CD4-positive, CD25-positive, alpha-beta regulatory T cell (primary cell): ENCODE data around the gene SPATS1. TPM values are rescaled to one million over a fixed set of nuclear protein-coding genes. Genes with fewer than 3 reads are reported as not detected.

Source experiments
- ATAC-seq, 2 donors: fragments of 150-1000 bp; cut with Tn5 transposase; one replicate each; pipeline ENCODE4 v1.10.0; 2021; ENCODE audit warnings: low read depth in 2 of 2, moderate number of reproducible peaks in 2 of 2, moderate library complexity in 1 of 2
- DNase-seq, 3 donors: peaks; one replicate each; pipeline versions ENCODE4 v3.0.0 to v3.0.0-alpha.2; 2012 to 2022; ENCODE audit warnings: mixed read lengths in 1 of 3
- H3K27ac ChIP-seq: one replicate; pipeline ENCODE4 v1.7.0; 2013; ENCODE audit warnings: mild to moderate bottlenecking, low read length; ENCODE audit not compliant: insufficient read depth, poor library complexity, severe bottlenecking
- H3K27me3 ChIP-seq: one replicate; pipeline ENCODE4 v1.7.0; 2013; ENCODE audit warnings: low read length; ENCODE audit not compliant: control insufficient read depth, insufficient read depth
- H3K36me3 ChIP-seq: one replicate; pipeline ENCODE4 v1.7.0; 2013; ENCODE audit warnings: mild to moderate bottlenecking, low read length, moderate library complexity; ENCODE audit not compliant: control insufficient read depth, insufficient read depth
- H3K4me1 ChIP-seq: 2 replicates; pipeline ENCODE4 v1.7.0; 2013; ENCODE audit warnings: mild to moderate bottlenecking, low read length; ENCODE audit not compliant: insufficient read depth, control insufficient read depth, poor library complexity, severe bottlenecking
- H3K4me3 ChIP-seq: one replicate; pipeline ENCODE4 v1.7.0; 2013; ENCODE audit warnings: low read depth, mild to moderate bottlenecking, low read length, moderate library complexity
- H3K9me3 ChIP-seq, 2 experiments: 1 replicate in 1 of 2; 2 replicates in 1 of 2; pipeline ENCODE4 v1.7.0; 2013; ENCODE audit warnings: low read length in 2 of 2, mild to moderate bottlenecking in 1 of 2, moderate library complexity in 1 of 2; ENCODE audit not compliant: control insufficient read depth in 2 of 2
- H3K27ac Mint-ChIP-seq, 3 donors: one replicate each; pipeline ENCODE4 v1.8.0; 2020 to 2022; ENCODE audit warnings: mild to moderate bottlenecking in 3 of 3, mixed read lengths in 3 of 3, moderate library complexity in 2 of 3
- H3K27me3 Mint-ChIP-seq: one replicate; pipeline ENCODE4 v1.8.0; 2022; ENCODE audit warnings: mild to moderate bottlenecking, mixed read lengths
- H3K36me3 Mint-ChIP-seq: one replicate; pipeline ENCODE4 v1.8.0; 2020; ENCODE audit warnings: mixed read lengths
- H3K4me1 Mint-ChIP-seq, 4 donors: one replicate each; pipeline ENCODE4 v1.8.0; 2020 to 2022; ENCODE audit warnings: mixed read lengths in 4 of 4, mild to moderate bottlenecking in 1 of 4
- H3K4me3 Mint-ChIP-seq, 4 donors: one replicate each; pipeline ENCODE4 v1.8.0; 2020 to 2022; ENCODE audit warnings: mild to moderate bottlenecking in 4 of 4, mixed read lengths in 4 of 4, moderate library complexity in 3 of 4
- H3K9me3 Mint-ChIP-seq, 7 donors: one replicate each; pipeline ENCODE4 v1.8.0; 2020 to 2022; ENCODE audit warnings: mixed read lengths in 7 of 7, mild to moderate bottlenecking in 3 of 7, moderate library complexity in 2 of 7
- polyA plus RNA-seq, 4 donors: library from polyadenylated mRNA; unstranded; fragments of 300-500 nt; fragmentation: Illumina TruSeq; gene quantifications; one replicate each; pipeline ENCODE4 v1.2.3, GENCODE V29; 2021
- total RNA-seq: library from RNA; stranded (reverse); gene quantifications from one replicate; pipeline ENCODE4 v1.2.3, GENCODE V29; 2022

The SPATS1 gene
- total and polyA plus RNA-seq, 5 donors from 2014 or later: not detected

DNA sequence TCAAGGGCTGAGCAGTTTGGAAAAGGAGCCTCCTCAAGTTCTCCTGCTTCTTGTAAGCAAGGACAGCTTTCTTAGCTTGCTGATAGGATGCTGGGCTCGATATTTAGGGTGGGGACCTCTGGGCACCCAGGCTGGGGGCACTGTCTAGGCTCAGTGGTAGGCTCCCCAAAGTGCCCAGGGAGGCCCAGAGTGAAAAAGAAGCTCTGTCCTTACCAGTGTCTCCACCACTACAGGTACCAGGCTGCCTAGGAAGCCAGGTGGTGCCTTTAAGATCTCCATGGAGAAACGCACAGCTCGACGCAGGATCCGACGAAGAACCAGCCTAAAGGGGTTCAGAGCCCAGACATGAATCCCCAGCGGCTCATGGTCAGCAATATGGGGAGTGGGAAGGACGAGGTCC is 35.7 kb upstream of the SPATS1 start:
- Histone ChIP-seq H3K9me3 (no peaks in the 10 kb centered on the region), H3K4me3 (no peak overlapping the region), H3K27ac (no peak overlapping the region), H3K4me1 (no peaks in the 10 kb centered on the region), H3K36me3 (peaks cover 71% of the 10 kb centered on the region), H3K27me3 (no peaks in the 10 kb centered on the region)
- DNase-seq (no peak), ATAC-seq (no peak)
- Mint-ChIP-seq H3K4me1 (peaks cover 0 to 14% (median 8%) of the 10 kb centered on the region in 4 donors), H3K27ac (no peak overlapping the region), H3K4me3 (no peak overlapping the region), H3K9me3 (no peaks in the 10 kb centered on the region), H3K27me3 (no peaks in the 10 kb centered on the region), H3K36me3 (peaks cover 32% of the 10 kb centered on the region)

DNA sequence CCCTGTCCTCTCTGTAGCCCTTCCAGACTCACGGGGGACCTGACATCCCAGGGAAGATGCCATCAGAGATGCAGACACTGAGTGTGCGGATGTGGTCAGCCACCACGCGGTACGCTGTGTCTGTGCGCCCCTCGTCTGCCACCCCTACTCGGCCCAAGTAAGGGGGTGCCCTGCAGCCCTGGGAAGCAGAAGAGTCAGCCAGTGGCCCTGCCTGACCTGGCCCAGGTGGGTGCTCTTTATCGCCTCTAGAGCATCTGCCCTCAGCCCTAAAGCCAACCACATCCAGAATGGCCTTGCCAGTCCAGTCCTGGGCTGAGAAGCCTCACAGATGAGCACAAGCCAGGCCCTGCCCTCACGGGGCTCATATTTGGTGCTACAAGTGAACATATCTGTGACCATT is 35.2 kb upstream of the SPATS1 start:
- peaks cover 28% of the 10 kb centered on the region for H3K36me3 Mint-ChIP-seq
- DNase-seq: no peak
- peak overlapping the region in 1 of 4 donors; percentile 61 for H3K4me3 Mint-ChIP-seq
- no peak overlapping the region for H3K27ac Mint-ChIP-seq
- Histone ChIP-seq H3K9me3 (no peaks in the 10 kb centered on the region), H3K27ac (no peak overlapping the region), H3K27me3 (no peaks in the 10 kb centered on the region), H3K36me3 (peaks cover 66% of the 10 kb centered on the region), H3K4me1 (peaks cover 5% of the 10 kb centered on the region), H3K4me3 (no peak overlapping the region)
- no peaks in the 10 kb centered on the region for H3K9me3 Mint-ChIP-seq
- H3K4me1 Mint-ChIP-seq: peaks cover 0 to 20% (median 11%) of the 10 kb centered on the region in 4 donors
- H3K27me3 Mint-ChIP-seq: no peaks in the 10 kb centered on the region
- ATAC-seq: no peak

DNA sequence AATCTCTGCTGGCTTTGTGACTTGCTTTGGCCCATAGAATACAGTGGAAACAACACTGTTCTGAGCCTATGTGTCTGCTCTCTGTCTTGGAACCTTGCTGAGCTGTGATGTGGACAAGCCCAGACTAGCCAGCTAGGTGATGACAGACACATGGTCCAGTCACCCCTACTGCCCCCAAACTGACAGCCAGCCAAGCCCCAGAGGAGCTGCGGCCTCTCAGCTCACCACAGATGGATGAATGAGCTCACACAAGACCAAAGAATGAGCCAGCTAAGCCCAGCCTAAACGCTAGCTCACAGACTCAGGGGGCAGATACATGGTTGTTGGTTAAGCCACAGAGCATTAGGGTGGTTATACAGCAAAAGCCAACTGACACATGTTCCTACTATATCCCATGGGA is 33.4 kb upstream of the SPATS1 start:
- Mint-ChIP-seq H3K27me3 (peaks cover 4% of the 10 kb centered on the region), H3K4me3 (peak overlapping the region in 2 of 4 donors; percentile 41 to 83), H3K4me1 (peaks cover 0 to 33% (median 16%) of the 10 kb centered on the region in 4 donors), H3K27ac (no peak overlapping the region), H3K9me3 (no peaks in the 10 kb centered on the region), H3K36me3 (peaks cover 28% of the 10 kb centered on the region)
- Histone ChIP-seq H3K4me1 (peaks cover 11% of the 10 kb centered on the region), H3K27ac (no peak overlapping the region), H3K9me3 (no peaks in the 10 kb centered on the region), H3K4me3 (no peak overlapping the region), H3K27me3 (no peaks in the 10 kb centered on the region), H3K36me3 (peaks cover 51% of the 10 kb centered on the region)
- DNase-seq: no peak
- ATAC-seq: no peak

DNA sequence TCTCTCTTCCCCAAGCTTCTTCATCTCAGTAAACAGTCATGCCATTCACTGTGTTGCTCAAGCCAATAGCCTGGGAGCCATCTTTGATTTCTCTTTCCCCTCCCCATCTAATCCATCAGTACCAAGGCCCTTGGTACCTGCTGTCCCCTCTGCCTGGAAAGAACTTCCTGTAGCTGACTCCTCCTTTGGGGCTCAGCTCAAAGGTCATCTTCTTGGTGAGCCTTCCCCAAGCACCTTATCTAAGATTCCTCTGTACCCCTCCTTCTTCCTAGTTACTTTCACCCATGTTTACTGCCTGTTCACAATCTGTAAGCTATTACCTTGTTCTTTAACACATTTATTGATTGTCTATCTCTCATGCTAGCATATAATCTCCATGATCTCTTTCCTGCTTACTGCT is 32.8 kb upstream of the SPATS1 start:
- Mint-ChIP-seq H3K4me3 (peak overlapping the region in 2 of 4 donors; percentile 35 to 86), H3K9me3 (no peaks in the 10 kb centered on the region), H3K27ac (peak overlapping the region in 1 of 3 donors; percentile 31), H3K27me3 (peaks cover 4% of the 10 kb centered on the region), H3K4me1 (peaks cover 0 to 33% (median 16%) of the 10 kb centered on the region in 4 donors), H3K36me3 (peaks cover 28% of the 10 kb centered on the region)
- H3K4me1 ChIP-seq: peaks cover 11% of the 10 kb centered on the region
- H3K27ac ChIP-seq: no peak overlapping the region
- DNase-seq: no peak
- H3K9me3 ChIP-seq: no peaks in the 10 kb centered on the region
- no peak overlapping the region for H3K4me3 ChIP-seq
- no peaks in the 10 kb centered on the region for H3K27me3 ChIP-seq
- ATAC-seq: no peak
- H3K36me3 ChIP-seq: peaks cover 46% of the 10 kb centered on the region

DNA sequence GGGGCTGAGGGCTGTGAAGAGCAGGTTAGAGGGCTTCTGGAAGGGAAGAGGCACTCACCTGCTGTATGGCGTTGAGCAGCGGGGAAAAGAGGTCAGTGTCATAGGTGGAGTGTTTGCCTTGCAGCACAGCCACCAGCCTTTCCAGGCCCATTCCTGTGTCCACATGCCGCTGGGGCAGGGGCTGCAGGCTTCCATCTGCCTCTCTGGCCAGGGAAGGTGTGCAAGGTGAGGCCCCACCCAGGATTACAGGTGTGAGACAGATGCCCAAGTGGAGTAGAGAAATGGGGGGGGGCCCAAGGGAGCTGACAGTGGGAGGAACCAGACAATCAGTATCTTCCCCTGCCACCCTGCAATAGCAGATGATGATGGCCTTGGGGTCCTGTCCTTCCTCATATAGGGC is 32.2 kb upstream of the SPATS1 start:
- Histone ChIP-seq H3K27ac (no peak overlapping the region), H3K9me3 (no peaks in the 10 kb centered on the region), H3K4me3 (no peak overlapping the region), H3K36me3 (peaks cover 46% of the 10 kb centered on the region), H3K27me3 (no peaks in the 10 kb centered on the region), H3K4me1 (peaks cover 11% of the 10 kb centered on the region)
- H3K4me3 Mint-ChIP-seq: peak overlapping the region; percentile 24 to 86 (median 41)
- peaks cover 0 to 33% (median 16%) of the 10 kb centered on the region in 4 donors for H3K4me1 Mint-ChIP-seq
- H3K27me3 Mint-ChIP-seq: peaks cover 4% of the 10 kb centered on the region
- peaks cover 28% of the 10 kb centered on the region for H3K36me3 Mint-ChIP-seq
- DNase-seq (no peak), ATAC-seq (no peak)
- no peaks in the 10 kb centered on the region for H3K9me3 Mint-ChIP-seq
- no peak overlapping the region for H3K27ac Mint-ChIP-seq

DNA sequence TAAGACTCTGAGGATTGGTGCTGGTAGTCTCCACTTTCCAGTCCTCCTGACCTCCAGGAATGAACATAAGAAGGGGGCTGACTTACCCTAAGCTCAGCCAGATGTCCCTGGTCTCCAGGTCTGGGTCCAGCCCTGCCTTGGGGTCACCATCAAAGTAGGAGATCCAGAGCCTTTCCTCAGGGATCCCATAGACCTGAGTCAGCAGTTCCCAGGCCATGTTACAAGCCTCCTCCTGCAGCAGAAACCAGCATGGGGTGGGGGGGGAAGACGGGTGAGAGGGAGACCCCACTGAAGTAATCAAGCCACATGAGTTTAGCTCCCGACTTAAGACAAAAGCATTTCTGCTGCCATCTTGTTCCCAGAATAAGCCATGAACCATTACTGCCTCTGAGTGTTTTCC is 31.1 kb upstream of the SPATS1 start:
- H3K9me3 ChIP-seq: no peaks in the 10 kb centered on the region
- ATAC-seq: no peak
- H3K4me3 ChIP-seq: no peak overlapping the region
- peaks cover 36% of the 10 kb centered on the region for H3K36me3 ChIP-seq
- no peak for DNase-seq
- peak overlapping the region; percentile 75 to 98 (median 96) for H3K4me3 Mint-ChIP-seq
- H3K36me3 Mint-ChIP-seq: peaks cover 23% of the 10 kb centered on the region
- peaks cover 0 to 31% (median 16%) of the 10 kb centered on the region in 4 donors for H3K4me1 Mint-ChIP-seq
- H3K27ac ChIP-seq: no peak overlapping the region
- H3K27me3 ChIP-seq: no peaks in the 10 kb centered on the region
- no peaks in the 10 kb centered on the region for H3K9me3 Mint-ChIP-seq
- H3K4me1 ChIP-seq: peaks cover 11% of the 10 kb centered on the region
- H3K27me3 Mint-ChIP-seq: peaks cover 7% of the 10 kb centered on the region
- no peak overlapping the region for H3K27ac Mint-ChIP-seq

DNA sequence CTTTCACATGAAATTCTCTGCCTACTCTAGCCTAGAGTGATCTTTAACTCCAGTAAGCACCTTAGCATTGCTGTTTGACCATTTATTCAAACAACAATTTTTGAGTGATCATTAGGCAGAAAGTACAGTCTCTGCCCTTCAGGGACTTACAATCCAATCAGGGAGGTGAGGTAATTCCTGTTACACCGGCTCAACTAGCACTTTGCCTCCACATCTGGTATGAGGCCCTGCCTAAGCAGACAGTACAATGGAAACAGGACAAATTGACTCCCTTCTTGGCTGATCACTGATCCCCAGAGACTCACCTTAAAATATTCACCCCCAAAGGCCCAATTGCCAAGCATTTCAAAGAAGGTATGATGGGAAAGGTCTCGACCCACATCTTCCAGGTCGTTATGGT is 30.7 kb upstream of the SPATS1 start:
- Histone ChIP-seq H3K27ac (no peak overlapping the region), H3K36me3 (peaks cover 31% of the 10 kb centered on the region), H3K27me3 (no peaks in the 10 kb centered on the region), H3K4me3 (no peak overlapping the region), H3K9me3 (no peaks in the 10 kb centered on the region), H3K4me1 (peaks cover 11% of the 10 kb centered on the region)
- Mint-ChIP-seq H3K4me1 (peaks cover 0 to 31% (median 16%) of the 10 kb centered on the region in 4 donors), H3K27ac (peak overlapping the region in 2 of 3 donors; percentile 84 to 95), H3K4me3 (peak overlapping the region; percentile 75 to 98 (median 96)), H3K27me3 (peaks cover 9% of the 10 kb centered on the region), H3K36me3 (peaks cover 23% of the 10 kb centered on the region), H3K9me3 (no peaks in the 10 kb centered on the region)
- DNase-seq: no peak
- no peak for ATAC-seq
